HFF-Myc (cell line): Measurements from ENCODE around the gene CFAP46.

Experiments used
- DNase-seq: peaks from one replicate; pipeline ENCODE4 v3.0.0-alpha.2; 2011; ENCODE audit warnings: low read depth; ENCODE audit errors: extremely low read depth
- H3K4me3 ChIP-seq: replicated peaks from 2 replicates; pipeline ENCODE4 v1.5.1; 2011; ENCODE audit warnings: low read depth, mild to moderate bottlenecking, control low read depth, low read length
- TF ChIP-seq, protein P1 (sequence below): IDR thresholded peaks from 2 replicates; pipeline ENCODE4 v1.5.1; 2012; ENCODE audit warnings: mild to moderate bottlenecking, low read depth, low read length, control low read depth; ENCODE audit errors: missing control alignments

Gene CFAP46

DNA sequence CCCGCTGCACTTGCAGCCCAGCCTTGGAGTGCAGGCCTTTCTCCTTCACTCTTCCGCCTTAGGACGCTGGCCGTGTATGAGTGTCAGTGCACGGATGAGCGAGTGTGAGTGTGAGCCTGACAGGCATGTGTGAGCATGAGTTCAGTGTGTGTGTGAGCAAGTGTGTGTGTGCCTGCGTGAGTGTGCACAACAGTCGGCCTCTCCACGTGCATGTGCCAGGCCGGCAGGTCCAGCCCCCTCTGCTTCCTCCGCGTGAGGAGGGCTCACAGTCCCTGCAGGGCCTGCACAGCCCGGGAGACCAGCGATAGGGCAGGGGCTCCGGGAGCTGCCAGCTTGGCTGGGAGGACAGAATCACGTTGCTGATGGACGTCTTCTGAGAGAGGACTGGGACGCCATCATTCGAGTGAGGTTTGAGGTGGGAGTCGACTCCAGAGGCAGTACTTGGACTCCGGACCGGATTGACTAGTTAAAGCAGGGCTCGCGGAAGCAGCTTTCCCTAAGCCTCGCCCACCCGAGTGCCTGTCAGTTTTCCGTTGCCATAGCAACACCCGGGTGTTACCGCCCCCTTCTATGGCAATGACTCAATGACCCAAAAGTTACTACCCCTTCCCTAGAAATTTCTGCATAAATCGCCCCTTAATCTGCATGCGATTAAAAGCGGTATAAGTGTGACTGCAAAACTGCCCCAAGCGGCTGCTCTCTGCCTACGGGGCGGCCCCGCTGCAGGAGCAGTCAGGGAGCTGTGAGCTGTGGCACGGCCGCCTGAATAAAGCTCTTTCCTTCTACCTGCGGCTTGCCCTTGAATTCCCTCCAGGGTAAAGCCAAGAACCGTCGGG is 19.6 kb upstream of the CFAP46 start:
- TF ChIP-seq, protein P1, sequence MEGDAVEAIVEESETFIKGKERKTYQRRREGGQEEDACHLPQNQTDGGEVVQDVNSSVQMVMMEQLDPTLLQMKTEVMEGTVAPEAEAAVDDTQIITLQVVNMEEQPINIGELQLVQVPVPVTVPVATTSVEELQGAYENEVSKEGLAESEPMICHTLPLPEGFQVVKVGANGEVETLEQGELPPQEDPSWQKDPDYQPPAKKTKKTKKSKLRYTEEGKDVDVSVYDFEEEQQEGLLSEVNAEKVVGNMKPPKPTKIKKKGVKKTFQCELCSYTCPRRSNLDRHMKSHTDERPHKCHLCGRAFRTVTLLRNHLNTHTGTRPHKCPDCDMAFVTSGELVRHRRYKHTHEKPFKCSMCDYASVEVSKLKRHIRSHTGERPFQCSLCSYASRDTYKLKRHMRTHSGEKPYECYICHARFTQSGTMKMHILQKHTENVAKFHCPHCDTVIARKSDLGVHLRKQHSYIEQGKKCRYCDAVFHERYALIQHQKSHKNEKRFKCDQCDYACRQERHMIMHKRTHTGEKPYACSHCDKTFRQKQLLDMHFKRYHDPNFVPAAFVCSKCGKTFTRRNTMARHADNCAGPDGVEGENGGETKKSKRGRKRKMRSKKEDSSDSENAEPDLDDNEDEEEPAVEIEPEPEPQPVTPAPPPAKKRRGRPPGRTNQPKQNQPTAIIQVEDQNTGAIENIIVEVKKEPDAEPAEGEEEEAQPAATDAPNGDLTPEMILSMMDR = no peak
- peak; percentile 39 for DNase-seq
- H3K4me3 ChIP-seq = peak overlapping the region; percentile 41

DNA sequence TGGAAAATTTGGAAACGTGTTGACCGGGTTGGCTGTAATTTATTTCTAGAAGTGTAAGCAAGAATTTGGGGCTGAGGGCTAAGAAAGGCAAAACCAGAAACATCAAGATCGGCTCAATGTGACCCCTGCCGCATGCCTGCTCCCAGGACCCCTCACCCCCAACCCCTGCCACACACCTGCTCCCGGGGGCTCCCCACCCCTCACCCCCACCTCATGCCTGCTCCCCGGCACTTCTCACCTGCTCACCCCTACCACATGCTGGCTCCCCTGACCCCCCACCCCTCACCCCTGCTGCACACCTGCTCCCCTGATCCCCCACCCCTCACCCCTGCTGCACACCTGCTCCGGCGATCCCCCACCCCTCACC is 19.0 kb upstream of the CFAP46 start:
- DNase-seq = no peak
- no peak overlapping the region for H3K4me3 ChIP-seq
- TF ChIP-seq, protein P1 = no peak

DNA sequence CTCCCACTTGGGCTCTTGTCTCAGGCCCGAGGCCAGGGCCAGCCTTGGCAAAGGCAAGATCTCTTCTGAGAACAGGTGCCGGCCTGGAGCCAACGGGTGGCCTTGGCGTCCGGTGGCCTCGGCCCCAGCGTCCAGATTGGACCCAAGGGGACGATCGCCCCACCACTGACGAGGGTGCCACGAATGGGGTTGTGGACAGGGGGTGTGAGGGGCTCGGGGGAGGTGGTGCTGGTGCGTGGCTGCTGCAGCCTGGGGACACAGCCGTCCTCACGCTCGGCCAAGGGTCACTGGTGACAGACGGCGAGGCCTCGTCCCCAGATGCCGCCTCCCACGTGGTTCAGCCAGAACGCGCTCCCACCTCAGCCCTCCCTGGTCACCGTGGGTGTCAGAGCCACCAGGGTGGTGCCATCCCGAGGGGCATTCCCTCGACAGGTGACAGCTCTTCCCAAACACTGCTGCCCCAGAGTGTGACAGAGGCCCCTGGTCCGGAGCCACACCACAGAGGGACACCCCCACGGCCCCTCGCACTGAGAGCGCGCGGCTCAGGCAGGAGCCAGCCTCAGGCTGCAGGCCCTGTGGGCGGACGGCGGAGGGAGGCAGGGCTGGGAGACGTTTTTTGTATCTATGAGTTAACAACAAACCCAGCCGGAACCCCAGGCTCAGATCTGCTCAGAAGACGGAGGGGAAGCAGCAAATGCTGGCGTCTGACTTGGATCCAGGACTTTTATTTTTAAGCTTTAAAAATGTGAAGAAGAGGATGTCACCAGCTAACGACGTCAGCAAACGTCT is 18.5 kb upstream of the CFAP46 start:
- no peak for DNase-seq
- no peak overlapping the region for H3K4me3 ChIP-seq
- TF ChIP-seq, protein P1 = no peak

DNA sequence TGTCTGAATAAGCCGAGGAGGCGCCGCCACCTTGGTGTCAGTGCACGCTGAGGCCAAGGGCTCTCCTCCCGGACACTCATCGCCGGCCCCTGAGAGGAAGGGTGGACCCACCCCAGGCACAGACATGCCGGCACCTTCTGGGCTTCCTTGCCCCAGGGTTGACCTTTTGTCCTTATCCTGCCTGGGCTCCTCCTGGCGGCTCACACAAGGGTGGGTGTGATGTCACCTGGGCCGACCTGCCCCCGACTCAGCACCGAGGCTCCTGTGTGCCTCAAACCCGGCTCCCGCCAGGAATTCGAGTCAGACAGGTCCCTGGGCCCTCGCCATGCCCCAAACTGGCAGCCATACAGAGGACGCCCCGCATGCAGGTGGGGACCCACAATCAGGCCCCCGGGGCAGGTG is 17.7 kb upstream of the CFAP46 start:
- TF ChIP-seq, protein P1 = no peak
- H3K4me3 ChIP-seq = no peak overlapping the region
- DNase-seq = no peak

DNA sequence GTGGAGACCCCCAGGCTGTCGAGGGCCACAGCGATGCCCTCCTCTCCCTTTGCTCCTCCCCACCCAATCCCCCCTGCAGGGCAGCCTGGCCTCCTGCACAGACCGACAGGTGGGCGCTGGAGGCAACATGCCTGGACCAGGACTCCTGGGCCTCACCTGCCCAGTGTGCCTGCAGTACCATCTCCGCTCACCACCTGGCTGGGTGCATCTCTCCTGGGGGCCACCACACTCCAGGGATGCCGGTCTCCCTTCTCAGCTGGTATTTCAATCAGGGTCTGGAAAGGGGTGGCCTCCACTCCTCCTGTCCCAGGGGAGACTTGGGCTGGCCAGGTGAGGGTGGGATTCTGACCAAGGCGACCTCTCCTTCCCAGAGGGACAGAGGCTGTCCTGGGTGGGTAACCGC is 17.2 kb upstream of the CFAP46 start:
- TF ChIP-seq, protein P1 = no peak
- H3K4me3 ChIP-seq = no peak overlapping the region
- DNase-seq = no peak

DNA sequence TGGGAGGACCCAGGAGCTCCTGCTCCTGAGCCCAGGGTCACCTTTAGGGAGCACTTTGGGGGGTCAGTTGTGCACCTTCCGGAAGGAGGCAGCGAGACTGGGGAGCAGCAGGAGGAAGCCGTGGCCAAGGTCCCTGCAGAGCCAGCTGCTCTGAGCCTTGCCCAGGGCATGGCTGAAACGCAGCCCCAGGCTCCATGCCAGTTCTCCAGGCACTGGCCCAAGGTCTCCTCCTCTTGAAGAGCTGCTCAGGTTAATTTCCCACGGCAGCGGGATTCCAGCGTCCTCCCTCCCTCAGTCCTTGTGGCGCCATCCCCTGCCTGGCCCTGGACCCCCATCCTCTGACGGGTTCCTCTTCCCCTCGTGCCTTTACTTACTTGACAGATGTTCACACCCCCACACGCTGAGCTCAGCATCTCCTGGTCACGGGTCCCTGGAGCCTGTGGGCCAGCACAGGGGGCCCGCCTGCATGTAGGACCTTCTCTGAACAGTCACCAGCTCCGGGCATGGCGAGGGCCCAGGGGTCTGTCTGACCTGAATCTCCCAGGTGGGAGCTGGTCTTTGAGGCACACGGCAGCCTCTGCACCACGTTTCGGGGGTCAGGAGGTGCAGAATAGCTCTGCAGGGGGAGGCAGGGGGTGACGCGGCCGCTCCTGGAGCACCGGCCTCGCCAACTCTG is 16.7 kb upstream of the CFAP46 start:
- TF ChIP-seq, protein P1 = no peak
- no peak overlapping the region for H3K4me3 ChIP-seq
- DNase-seq = no peak
